K562 (cell line): ENCODE measurements around the gene DOCK8. TPM values are rescaled to one million over a fixed set of nuclear protein-coding genes. Genes with fewer than 3 reads are reported as not detected.

ENCODE experiments used
- CEBPB ChIP-seq: fragments of 450-650 bp; IDR thresholded peaks from 2 replicates; pipeline ENCODE4 v1.6.1; 2016; ENCODE audit warnings: missing genetic modification characterization, missing compliant biosample characterization
- IFI16 ChIP-seq: fragments of 250-450 bp; sonication (Bioruptor Pico); IDR thresholded peaks from 2 replicates; pipeline ENCODE4 v2.1.2; 2022; ENCODE audit warnings: mild to moderate bottlenecking, inconsistent platforms
- RB1 ChIP-seq: fragments of 450-650 bp; IDR thresholded peaks from 2 replicates; pipeline ENCODE4 v1.6.1; 2017; ENCODE audit warnings: low read depth, mild to moderate bottlenecking
- TFAM ChIP-seq: fragments of 250-450 bp; sonication (Bioruptor Pico); conservative IDR thresholded peaks from 2 replicates; pipeline ENCODE4 v1.5.0; 2021; ENCODE audit warnings: mild to moderate bottlenecking, moderate library complexity
- ZNF165 ChIP-seq: fragments of 250-450 bp; sonication (Bioruptor Pico); IDR thresholded peaks from 2 replicates; pipeline ENCODE4 v1.4.0; 2020; ENCODE audit warnings: borderline replicate concordance
- polyA plus RNA-seq, 8 experiments: library from polyadenylated mRNA; depleted of rRNA in 4 of 8; stranded (reverse) in 5 of 8; unstranded in 3 of 8; fragments of >200 nt; fragmentation: Nextera tagmentation in 2 of 8; fragmentation: Illumina TruSeq in 1 of 8; extraction: Ambion mirVana in 2 of 8; extraction: Trizol in 1 of 8; gene quantifications; 2 replicates each; pipeline versions ENCODE4 v1.2.1 to v1.2.3, GENCODE V29; 2011 to 2014; ENCODE audit warnings: inconsistent platforms in 1 of 8, missing spikeins in 1 of 8
- total RNA-seq, 7 experiments: library from RNA; depleted of rRNA in 6 of 7; stranded (reverse); fragments of >200 nt in 6 of 7; fragmentation: Illumina TruSeq in 2 of 7; extraction: Trizol in 2 of 7; gene quantifications; 2 replicates each; pipeline versions ENCODE4 v1.2.1 to v1.2.3, GENCODE V29; 2011 to 2021; ENCODE audit warnings: low replicate concordance in 1 of 7
- TF ChIP-seq, protein P1 (sequence below), 2 experiments: fragments of 450-650 bp in 1 of 2; IDR thresholded peaks; 2 replicates each; pipeline ENCODE4 v1.6.1; 2011 to 2017; ENCODE audit warnings: low read depth in 2 of 2, antibody characterized with exemption in 1 of 2, borderline replicate concordance in 1 of 2, low read length in 1 of 2, mild to moderate bottlenecking in 1 of 2, mixed read lengths in 1 of 2; ENCODE audit not compliant: control insufficient read depth in 1 of 2
- TF ChIP-seq, protein P2 (sequence below): sonication (generic); formaldehyde crosslinking; IDR thresholded peaks from 2 replicates; pipeline ENCODE4 v1.8.1; 2023; ENCODE audit warnings: mild to moderate bottlenecking, missing genetic modification reagents
- TF ChIP-seq, protein P3 (sequence below), 2 experiments: fragments of 450-650 bp; IDR thresholded peaks; 2 replicates each; pipeline ENCODE4 v1.6.1; 2018; ENCODE audit warnings: mild to moderate bottlenecking in 2 of 2, low read depth in 1 of 2; ENCODE audit not compliant: partially characterized antibody in 2 of 2

DOCK8 gene
- total and polyA plus RNA-seq, 9 of the 15 experiments (the other 6 are each of a cell fraction or from before 2014, with no cell fraction given), result 14.4 to 53.8 (median 25.1) TPM

DNA sequence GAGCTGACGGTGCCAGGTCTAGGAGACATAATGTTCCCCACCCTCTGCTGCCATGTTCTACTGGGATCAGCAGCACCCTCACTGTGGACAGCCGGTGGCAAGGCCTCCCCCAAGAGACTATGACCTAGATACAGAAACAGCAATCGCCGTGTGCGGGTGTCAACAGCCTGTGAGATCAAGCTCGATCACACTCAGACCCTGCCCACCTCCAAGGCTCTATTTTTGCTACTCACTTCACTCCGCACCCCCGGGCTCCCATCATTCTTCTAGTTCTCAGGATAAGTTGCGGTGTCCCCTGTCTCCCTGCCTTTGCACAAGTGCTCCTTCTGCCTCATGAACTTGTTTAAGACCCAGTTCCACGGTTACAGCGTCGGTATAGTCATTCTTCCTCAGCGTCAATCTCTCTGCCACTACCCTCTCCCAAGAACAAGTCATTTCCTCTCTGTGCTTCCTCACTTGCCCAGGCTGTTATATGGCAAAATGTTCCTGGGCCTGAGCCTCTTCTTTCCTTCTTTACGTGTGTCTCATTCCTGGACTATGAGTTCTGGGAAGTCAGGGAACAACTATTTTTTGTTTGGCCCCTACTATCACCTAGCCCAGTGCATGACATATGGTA lies 5.4 kb upstream of the DOCK8 start (continued):
- TF ChIP-seq, protein P1, sequence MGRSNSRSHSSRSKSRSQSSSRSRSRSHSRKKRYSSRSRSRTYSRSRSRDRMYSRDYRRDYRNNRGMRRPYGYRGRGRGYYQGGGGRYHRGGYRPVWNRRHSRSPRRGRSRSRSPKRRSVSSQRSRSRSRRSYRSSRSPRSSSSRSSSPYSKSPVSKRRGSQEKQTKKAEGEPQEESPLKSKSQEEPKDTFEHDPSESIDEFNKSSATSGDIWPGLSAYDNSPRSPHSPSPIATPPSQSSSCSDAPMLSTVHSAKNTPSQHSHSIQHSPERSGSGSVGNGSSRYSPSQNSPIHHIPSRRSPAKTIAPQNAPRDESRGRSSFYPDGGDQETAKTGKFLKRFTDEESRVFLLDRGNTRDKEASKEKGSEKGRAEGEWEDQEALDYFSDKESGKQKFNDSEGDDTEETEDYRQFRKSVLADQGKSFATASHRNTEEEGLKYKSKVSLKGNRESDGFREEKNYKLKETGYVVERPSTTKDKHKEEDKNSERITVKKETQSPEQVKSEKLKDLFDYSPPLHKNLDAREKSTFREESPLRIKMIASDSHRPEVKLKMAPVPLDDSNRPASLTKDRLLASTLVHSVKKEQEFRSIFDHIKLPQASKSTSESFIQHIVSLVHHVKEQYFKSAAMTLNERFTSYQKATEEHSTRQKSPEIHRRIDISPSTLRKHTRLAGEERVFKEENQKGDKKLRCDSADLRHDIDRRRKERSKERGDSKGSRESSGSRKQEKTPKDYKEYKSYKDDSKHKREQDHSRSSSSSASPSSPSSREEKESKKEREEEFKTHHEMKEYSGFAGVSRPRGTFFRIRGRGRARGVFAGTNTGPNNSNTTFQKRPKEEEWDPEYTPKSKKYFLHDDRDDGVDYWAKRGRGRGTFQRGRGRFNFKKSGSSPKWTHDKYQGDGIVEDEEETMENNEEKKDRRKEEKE (IDR thresholded peaks at IDR 0.05; ENCODE audit: borderline replicate concordance in 1 of 2, control insufficient read depth in 1 of 2, low read depth in 2 of 2, low read length in 1 of 2), result no peak
- TF ChIP-seq, protein P2, sequence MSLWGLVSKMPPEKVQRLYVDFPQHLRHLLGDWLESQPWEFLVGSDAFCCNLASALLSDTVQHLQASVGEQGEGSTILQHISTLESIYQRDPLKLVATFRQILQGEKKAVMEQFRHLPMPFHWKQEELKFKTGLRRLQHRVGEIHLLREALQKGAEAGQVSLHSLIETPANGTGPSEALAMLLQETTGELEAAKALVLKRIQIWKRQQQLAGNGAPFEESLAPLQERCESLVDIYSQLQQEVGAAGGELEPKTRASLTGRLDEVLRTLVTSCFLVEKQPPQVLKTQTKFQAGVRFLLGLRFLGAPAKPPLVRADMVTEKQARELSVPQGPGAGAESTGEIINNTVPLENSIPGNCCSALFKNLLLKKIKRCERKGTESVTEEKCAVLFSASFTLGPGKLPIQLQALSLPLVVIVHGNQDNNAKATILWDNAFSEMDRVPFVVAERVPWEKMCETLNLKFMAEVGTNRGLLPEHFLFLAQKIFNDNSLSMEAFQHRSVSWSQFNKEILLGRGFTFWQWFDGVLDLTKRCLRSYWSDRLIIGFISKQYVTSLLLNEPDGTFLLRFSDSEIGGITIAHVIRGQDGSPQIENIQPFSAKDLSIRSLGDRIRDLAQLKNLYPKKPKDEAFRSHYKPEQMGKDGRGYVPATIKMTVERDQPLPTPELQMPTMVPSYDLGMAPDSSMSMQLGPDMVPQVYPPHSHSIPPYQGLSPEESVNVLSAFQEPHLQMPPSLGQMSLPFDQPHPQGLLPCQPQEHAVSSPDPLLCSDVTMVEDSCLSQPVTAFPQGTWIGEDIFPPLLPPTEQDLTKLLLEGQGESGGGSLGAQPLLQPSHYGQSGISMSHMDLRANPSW, result no peak
- TF ChIP-seq ZNF165, result no peak
- TF ChIP-seq, protein P3, sequence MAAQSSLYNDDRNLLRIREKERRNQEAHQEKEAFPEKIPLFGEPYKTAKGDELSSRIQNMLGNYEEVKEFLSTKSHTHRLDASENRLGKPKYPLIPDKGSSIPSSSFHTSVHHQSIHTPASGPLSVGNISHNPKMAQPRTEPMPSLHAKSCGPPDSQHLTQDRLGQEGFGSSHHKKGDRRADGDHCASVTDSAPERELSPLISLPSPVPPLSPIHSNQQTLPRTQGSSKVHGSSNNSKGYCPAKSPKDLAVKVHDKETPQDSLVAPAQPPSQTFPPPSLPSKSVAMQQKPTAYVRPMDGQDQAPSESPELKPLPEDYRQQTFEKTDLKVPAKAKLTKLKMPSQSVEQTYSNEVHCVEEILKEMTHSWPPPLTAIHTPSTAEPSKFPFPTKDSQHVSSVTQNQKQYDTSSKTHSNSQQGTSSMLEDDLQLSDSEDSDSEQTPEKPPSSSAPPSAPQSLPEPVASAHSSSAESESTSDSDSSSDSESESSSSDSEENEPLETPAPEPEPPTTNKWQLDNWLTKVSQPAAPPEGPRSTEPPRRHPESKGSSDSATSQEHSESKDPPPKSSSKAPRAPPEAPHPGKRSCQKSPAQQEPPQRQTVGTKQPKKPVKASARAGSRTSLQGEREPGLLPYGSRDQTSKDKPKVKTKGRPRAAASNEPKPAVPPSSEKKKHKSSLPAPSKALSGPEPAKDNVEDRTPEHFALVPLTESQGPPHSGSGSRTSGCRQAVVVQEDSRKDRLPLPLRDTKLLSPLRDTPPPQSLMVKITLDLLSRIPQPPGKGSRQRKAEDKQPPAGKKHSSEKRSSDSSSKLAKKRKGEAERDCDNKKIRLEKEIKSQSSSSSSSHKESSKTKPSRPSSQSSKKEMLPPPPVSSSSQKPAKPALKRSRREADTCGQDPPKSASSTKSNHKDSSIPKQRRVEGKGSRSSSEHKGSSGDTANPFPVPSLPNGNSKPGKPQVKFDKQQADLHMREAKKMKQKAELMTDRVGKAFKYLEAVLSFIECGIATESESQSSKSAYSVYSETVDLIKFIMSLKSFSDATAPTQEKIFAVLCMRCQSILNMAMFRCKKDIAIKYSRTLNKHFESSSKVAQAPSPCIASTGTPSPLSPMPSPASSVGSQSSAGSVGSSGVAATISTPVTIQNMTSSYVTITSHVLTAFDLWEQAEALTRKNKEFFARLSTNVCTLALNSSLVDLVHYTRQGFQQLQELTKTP (IDR thresholded peaks at IDR 0.05; ENCODE audit: low read depth in 1 of 2, partially characterized antibody in 2 of 2), result no peak
- TF ChIP-seq RB1, result no peak
- TF ChIP-seq IFI16 (CRISPR knock-in tag), result no peak
- TF ChIP-seq TFAM (CRISPR knock-in tag), result no peak
- TF ChIP-seq CEBPB (tag), result no peak
